ENCODE measurements around the gene TBC1D16. TPM values are rescaled to one million over a fixed set of nuclear protein-coding genes. Genes with fewer than 3 reads are reported as not detected.

The TBC1D16 gene
- total and polyA plus RNA-seq, 5 donors, result 9.9 to 27.8 (median 21.0) TPM

GRCh38 chr17:79980246-79981043, 55.2 kb downstream of the TBC1D16 start:
- Histone ChIP-seq H3K9me3 (ENCODE audit: control insufficient read depth, low read length) (no peaks in the 10 kb centered on the region), H3K27ac (ENCODE audit: low read length) (no peak overlapping the region), H3K4me1 (ENCODE audit: control insufficient read depth, insufficient read depth, low read length) (no peaks in the 10 kb centered on the region), H3K27me3 (ENCODE audit: control insufficient read depth, insufficient read depth) (no peaks in the 10 kb centered on the region), H3K4me3 (ENCODE audit: low read length) (no peak overlapping the region)
- WGBS, result 93% methylated on average over 23 of the region's 23 CpGs
- ATAC-seq, result no peak
- intact Hi-C loops (cut with DNase I), result loop anchor here in 2 of 4 donors (10.0 kb wide), 3 partner anchors 56 to 236 kb away; no protein-coding TSS in a partner anchor
- peak in 1 of 3 donors; percentile 38 for DNase-seq

DNA sequence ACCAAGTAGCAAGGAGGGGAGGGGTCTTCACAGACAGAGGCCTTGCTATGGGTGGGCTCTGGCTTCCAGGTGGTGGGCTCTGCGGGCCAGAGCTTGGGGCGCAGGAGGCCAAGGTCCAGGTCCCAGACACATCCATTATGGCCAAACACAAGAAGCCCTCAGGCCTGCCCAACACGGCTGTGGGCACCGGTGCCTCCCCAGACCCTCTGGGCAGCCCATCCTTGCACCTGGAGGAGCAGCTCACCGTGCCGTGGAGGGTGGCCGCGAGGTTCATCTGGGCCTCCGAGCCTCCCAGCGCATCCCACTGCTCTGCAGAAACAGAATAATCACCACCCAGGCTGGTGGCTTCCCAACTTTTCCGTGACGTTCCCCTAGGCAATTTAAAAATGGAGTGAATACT, 55.9 kb downstream of the TBC1D16 start:
- Histone ChIP-seq H3K9me3 (ENCODE audit: control insufficient read depth, low read length) (no peaks in the 10 kb centered on the region), H3K27ac (ENCODE audit: low read length) (no peak overlapping the region), H3K4me3 (ENCODE audit: low read length) (no peak overlapping the region), H3K27me3 (ENCODE audit: control insufficient read depth, insufficient read depth) (no peaks in the 10 kb centered on the region), H3K4me1 (ENCODE audit: control insufficient read depth, insufficient read depth, low read length) (no peaks in the 10 kb centered on the region)
- DNase-seq (peak in 1 of 3 donors; percentile 22), ATAC-seq (no peak)
- WGBS, result 93% methylated on average over 12 of the region's 12 CpGs
- intact Hi-C loops (cut with DNase I), result loop anchor here in 3 of 4 donors (10.0 kb wide), 3 partner anchors 55 to 235 kb away; no protein-coding TSS in a partner anchor

DNA sequence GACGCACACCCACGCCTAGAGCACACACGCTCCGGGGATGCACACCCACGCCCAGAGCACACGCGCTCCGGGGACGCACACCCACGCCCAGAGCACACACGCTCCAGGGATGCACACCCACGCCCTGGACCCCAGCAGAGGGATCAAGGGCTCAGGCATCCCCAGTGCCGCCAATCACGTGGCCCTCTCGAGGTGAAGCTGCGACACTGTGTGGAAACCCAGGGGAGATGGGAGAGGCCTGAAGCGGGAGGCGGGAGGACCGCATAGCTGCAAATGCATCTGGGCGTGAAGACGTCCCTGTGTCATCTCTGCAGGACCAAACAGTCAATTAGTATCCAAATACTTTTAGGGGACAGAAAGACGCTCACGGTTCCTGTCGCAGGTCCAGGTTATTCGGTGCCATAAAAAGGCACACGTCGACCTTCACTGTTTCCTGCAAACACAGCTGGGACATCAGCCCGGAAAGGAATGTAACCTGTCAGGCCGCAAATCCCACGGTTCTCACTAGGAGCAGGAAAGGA, 56.4 kb downstream of the TBC1D16 start:
- Histone ChIP-seq H3K4me1 (ENCODE audit: control insufficient read depth, insufficient read depth, low read length) (no peaks in the 10 kb centered on the region), H3K9me3 (ENCODE audit: control insufficient read depth, low read length) (no peaks in the 10 kb centered on the region), H3K4me3 (ENCODE audit: low read length) (no peak overlapping the region), H3K27me3 (ENCODE audit: control insufficient read depth, insufficient read depth) (no peaks in the 10 kb centered on the region), H3K27ac (ENCODE audit: low read length) (no peak overlapping the region)
- DNase-seq, result peak in 2 of 3 donors; percentile 22 to 50
- intact Hi-C loops (cut with DNase I), result loop anchor here in 1 of 4 donors (10.0 kb wide), 1 partner anchor 234 kb away; no protein-coding TSS in a partner anchor
- 92% methylated on average over 30 of the region's 30 CpGs for WGBS
- peak in 1 of 2 donors; percentile 20 for ATAC-seq

- Histone ChIP-seq H3K9me3 (ENCODE audit: control insufficient read depth, low read length) (no peaks in the 10 kb centered on the region), H3K4me1 (ENCODE audit: control insufficient read depth, insufficient read depth, low read length) (no peaks in the 10 kb centered on the region), H3K27me3 (ENCODE audit: control insufficient read depth, insufficient read depth) (no peaks in the 10 kb centered on the region), H3K27ac (ENCODE audit: low read length) (no peak overlapping the region), H3K4me3 (ENCODE audit: low read length) (no peak overlapping the region)
- WGBS, result 90% methylated on average over 11 of the region's 11 CpGs
- peak in 1 of 3 donors; percentile 9 for DNase-seq
- no peak for ATAC-seq
- intact Hi-C loops (cut with DNase I), result loop anchor here in 1 of 4 donors (10.0 kb wide), 1 partner anchor 234 kb away; no protein-coding TSS in a partner anchor
Observed at GRCh38 chr17:79978548-79978855, 57.2 kb downstream of the TBC1D16 start.

DNA sequence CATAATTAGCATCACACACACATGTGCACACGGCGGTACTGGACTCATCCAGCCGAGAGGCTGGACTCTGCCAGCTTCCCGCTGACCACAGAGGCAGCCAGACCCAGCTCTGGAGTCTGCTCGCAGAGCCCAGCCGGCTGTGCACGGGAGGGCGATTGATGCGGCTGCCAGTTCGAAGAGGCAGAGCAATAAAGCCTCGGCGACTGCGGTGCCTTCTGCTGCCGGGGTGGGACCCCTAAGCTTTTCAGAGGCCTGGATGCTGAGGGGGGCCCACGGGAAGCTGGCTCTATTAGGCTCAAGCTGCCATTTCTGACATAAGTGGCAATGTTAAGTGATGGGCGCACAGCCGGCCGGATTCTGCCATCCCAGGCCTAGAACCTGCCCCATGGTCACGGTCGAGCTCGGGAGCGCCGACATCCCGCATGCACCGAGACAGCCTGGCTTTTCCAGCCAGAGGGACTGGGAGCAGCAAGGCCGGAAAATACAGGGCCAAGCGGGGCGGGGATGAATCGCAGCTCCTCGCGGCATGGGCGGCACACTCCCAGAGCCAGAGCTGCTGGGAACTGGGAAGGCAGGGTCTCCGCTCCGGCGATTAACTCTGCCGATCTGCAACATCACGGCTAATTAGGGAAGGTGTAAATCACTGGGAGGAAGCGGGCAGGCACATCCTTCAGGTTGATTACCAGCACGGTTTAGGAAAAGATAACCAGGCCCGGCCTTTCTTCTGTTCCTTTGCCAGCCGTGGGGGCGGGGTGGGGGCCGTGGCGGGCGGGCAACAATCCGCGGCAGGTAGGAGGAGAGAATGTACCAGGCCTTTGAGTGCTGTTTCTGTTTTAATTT, 57.7 kb downstream of the TBC1D16 start:
- Histone ChIP-seq H3K4me3 (ENCODE audit: low read length) (no peak overlapping the region), H3K4me1 (ENCODE audit: control insufficient read depth, insufficient read depth, low read length) (no peaks in the 10 kb centered on the region), H3K9me3 (ENCODE audit: control insufficient read depth, low read length) (no peaks in the 10 kb centered on the region), H3K27ac (ENCODE audit: low read length) (no peak overlapping the region), H3K27me3 (ENCODE audit: control insufficient read depth, insufficient read depth) (no peaks in the 10 kb centered on the region)
- DNase-seq (peak in 2 of 3 donors; percentile 55 to 59), ATAC-seq (peak in 1 of 2 donors; percentile 38)
- 91% methylated on average over 47 of the region's 47 CpGs for WGBS
- intact Hi-C loops (cut with DNase I), result loop anchor here in 1 of 4 donors (10.0 kb wide), 1 partner anchor 233 kb away; no protein-coding TSS in a partner anchor

DNA sequence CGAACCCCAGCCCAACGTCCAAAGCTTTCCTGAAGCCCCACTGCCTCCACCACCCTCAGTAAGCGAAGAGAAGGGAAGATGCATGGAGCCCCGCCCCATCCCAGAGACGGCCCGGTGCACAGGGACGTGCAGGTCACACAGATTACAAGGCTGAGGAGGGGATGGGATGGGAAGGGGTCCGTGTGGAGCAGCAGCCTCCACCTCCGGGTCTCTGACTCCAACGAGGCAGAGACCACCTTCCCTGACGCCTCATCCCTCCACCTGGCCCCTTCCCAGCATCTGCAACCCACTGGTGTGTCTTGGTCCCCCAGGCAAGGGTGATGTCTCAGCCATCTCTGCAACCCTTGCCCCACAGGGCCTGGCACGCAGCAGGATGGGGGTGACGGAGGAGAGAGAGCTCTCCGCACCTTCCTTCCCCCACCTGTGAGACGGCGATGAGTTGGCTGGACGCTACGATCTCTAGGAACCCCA, 58.5 kb downstream of the TBC1D16 start:
- H3K27me3 ChIP-seq (ENCODE audit: control insufficient read depth, insufficient read depth), result no peaks in the 10 kb centered on the region
- no peak overlapping the region for H3K4me3 ChIP-seq (ENCODE audit: low read length)
- peak in 2 of 3 donors; percentile 37 to 38 for DNase-seq
- no peaks in the 10 kb centered on the region for H3K9me3 ChIP-seq (ENCODE audit: control insufficient read depth, low read length)
- no peak overlapping the region for H3K27ac ChIP-seq (ENCODE audit: low read length)
- no peak for ATAC-seq
- WGBS, result 89% methylated on average over 18 of the region's 18 CpGs
- intact Hi-C loops (cut with DNase I), result loop anchor here in 1 of 4 donors (10.0 kb wide), 1 partner anchor 232 kb away; no protein-coding TSS in a partner anchor
- no peaks in the 10 kb centered on the region for H3K4me1 ChIP-seq (ENCODE audit: control insufficient read depth, insufficient read depth, low read length)

GRCh38 chr17:79976451-79976850, 59.2 kb downstream of the TBC1D16 start:
- intact Hi-C loops (cut with DNase I), result loop anchor here in 1 of 4 donors (10.0 kb wide), 1 partner anchor 232 kb away; no protein-coding TSS in a partner anchor

DNA sequence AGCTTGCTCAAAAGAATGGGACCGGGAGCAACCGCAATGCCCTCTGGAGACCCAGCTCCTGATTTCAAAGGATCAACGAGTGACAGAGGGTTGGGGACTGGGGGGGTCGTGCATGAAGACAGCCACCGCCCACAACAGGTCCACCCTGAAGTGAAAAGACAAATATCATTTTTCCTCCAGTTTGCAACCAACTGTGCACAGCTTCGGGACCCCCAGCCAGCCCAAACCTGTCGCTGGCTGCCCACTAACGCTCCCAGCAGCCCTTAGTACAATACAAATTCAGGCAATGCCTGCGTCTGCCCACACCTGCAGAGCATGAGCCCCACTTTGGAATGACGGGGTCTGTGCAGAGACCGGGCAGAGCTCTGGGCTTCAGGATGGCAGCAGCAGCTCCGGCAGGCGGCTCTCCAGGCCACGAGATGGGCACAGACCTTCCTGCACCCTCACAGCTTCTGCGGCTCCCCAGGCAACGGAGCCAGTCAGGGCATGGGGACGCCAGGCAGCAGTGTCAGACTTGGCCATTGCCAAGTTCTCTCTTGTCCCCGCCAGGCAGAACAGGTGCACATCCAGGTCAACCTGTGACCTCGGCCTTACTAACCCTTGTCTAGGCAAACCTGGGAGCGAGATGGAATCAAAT, 60.1 kb downstream of the TBC1D16 start:
- ATAC-seq (no peak), DNase-seq (peak in 1 of 3 donors; percentile 43)
- WGBS, result 95% methylated on average over 20 of the region's 20 CpGs
- no peaks in the 10 kb centered on the region for H3K4me1 ChIP-seq (ENCODE audit: control insufficient read depth, insufficient read depth, low read length)
- H3K27me3 ChIP-seq (ENCODE audit: control insufficient read depth, insufficient read depth), result no peaks in the 10 kb centered on the region
- no peaks in the 10 kb centered on the region for H3K9me3 ChIP-seq (ENCODE audit: control insufficient read depth, low read length)
- intact Hi-C loops (cut with DNase I), result loop anchor here in 1 of 4 donors (10.0 kb wide), 1 partner anchor 231 kb away; no protein-coding TSS in a partner anchor
- H3K4me3 ChIP-seq (ENCODE audit: low read length), result no peak overlapping the region
- H3K27ac ChIP-seq (ENCODE audit: low read length), result no peak overlapping the region

More at GRCh38 chr17:79976451-79976850, 59.2 kb downstream of the TBC1D16 start:
- WGBS, result 93% methylated on average over 14 of the region's 14 CpGs
- Histone ChIP-seq H3K4me3 (ENCODE audit: low read length) (no peak overlapping the region), H3K27me3 (ENCODE audit: control insufficient read depth, insufficient read depth) (no peaks in the 10 kb centered on the region), H3K9me3 (ENCODE audit: control insufficient read depth, low read length) (no peaks in the 10 kb centered on the region), H3K4me1 (ENCODE audit: control insufficient read depth, insufficient read depth, low read length) (no peaks in the 10 kb centered on the region), H3K27ac (ENCODE audit: low read length) (no peak overlapping the region)
- peak in 1 of 3 donors; percentile 23 for DNase-seq
- no peak for ATAC-seq

- intact Hi-C loops (cut with DNase I), result loop anchor here in 1 of 4 donors (10.0 kb wide), 1 partner anchor 230 kb away; no protein-coding TSS in a partner anchor
Observed at GRCh38 chr17:79974566-79975497, 60.8 kb downstream of the TBC1D16 start.

More at GRCh38 chr17:79974566-79975497, 60.8 kb downstream of the TBC1D16 start:
- no peaks in the 10 kb centered on the region for H3K27me3 ChIP-seq (ENCODE audit: control insufficient read depth, insufficient read depth)
- peak in 2 of 3 donors; percentile 33 to 62 for DNase-seq
- WGBS, result 85% methylated on average over 23 of the region's 23 CpGs
- no peak overlapping the region for H3K4me3 ChIP-seq (ENCODE audit: low read length)
- ATAC-seq, result no peak
- H3K27ac ChIP-seq (ENCODE audit: low read length), result no peak overlapping the region
- no peaks in the 10 kb centered on the region for H3K9me3 ChIP-seq (ENCODE audit: control insufficient read depth, low read length)
- H3K4me1 ChIP-seq (ENCODE audit: control insufficient read depth, insufficient read depth, low read length), result no peaks in the 10 kb centered on the region
